CD4-positive, alpha-beta T cell (primary cell): ENCODE results near the gene BCHE. TPM values are rescaled to one million over a fixed set of nuclear protein-coding genes. Genes with fewer than 3 reads are reported as not detected.

Experiments
- ATAC-seq: fragments of 200-7000 bp; cut with Tn5 transposase; one replicate; pipeline ENCODE4 v1.10.0; 2022; ENCODE audit warnings: mild to moderate bottlenecking; ENCODE audit not compliant: poor library complexity
- CTCF ChIA-PET: fragments of 350-600 bp; sonication (Branson Sonifier 250); formaldehyde crosslinking; loops from one replicate; lab custom pipeline; 2021; ENCODE audit warnings: antibody characterized with exemption, inconsistent platforms; lab: Charles Lee
- POLR2A ChIA-PET: fragments of 350-600 bp; sonication (Branson Sonifier 250); formaldehyde crosslinking; loops from one replicate; lab custom pipeline; 2021; ENCODE audit warnings: antibody characterized with exemption, inconsistent platforms; lab: Charles Lee
- DNase-seq, 14 experiments: peaks; one replicate each; pipeline ENCODE4 v3.0.0-alpha.2; 2013 to 2020; ENCODE audit warnings: mixed read lengths in 2 of 14
- H3K27ac ChIP-seq, 2 donors: one replicate each; pipeline versions ENCODE4 v1.5.1 to v1.7.0; 2013; ENCODE audit warnings: low read length in 2 of 2, low read depth in 1 of 2, mild to moderate bottlenecking in 1 of 2
- H3K27me3 ChIP-seq, 2 experiments: 1 replicate in 1 of 2; 2 replicates in 1 of 2; pipeline versions ENCODE4 v1.6.1 to v1.7.0; 2013; ENCODE audit warnings: low read length in 2 of 2, control low read depth in 1 of 2, mild to moderate bottlenecking in 1 of 2, moderate library complexity in 1 of 2; ENCODE audit not compliant: insufficient read depth in 2 of 2, control insufficient read depth in 1 of 2
- H3K36me3 ChIP-seq: one replicate; pipeline ENCODE4 v1.6.1; 2013; ENCODE audit warnings: low read length, control low read depth; ENCODE audit not compliant: insufficient read depth
- H3K4me1 ChIP-seq: one replicate; pipeline ENCODE4 v1.6.1; 2013; ENCODE audit warnings: low read length, control low read depth; ENCODE audit not compliant: insufficient read depth
- H3K4me3 ChIP-seq: one replicate; pipeline ENCODE4 v1.5.1; 2013; ENCODE audit warnings: mild to moderate bottlenecking, low read length, moderate library complexity
- H3K9me3 ChIP-seq, 2 experiments: 1 replicate in 1 of 2; 2 replicates in 1 of 2; pipeline versions ENCODE4 v1.6.1 to v1.7.0; 2013; ENCODE audit warnings: low read length in 2 of 2, mild to moderate bottlenecking in 2 of 2, control low read depth in 1 of 2, moderate library complexity in 1 of 2; ENCODE audit not compliant: control insufficient read depth in 1 of 2, insufficient read depth in 1 of 2
- H3K27ac Mint-ChIP-seq: one replicate; pipeline ENCODE4 v1.8.0; 2020; ENCODE audit warnings: mixed read lengths
- H3K27me3 Mint-ChIP-seq: one replicate; pipeline ENCODE4 v1.8.0; 2021; ENCODE audit warnings: mixed read lengths
- H3K36me3 Mint-ChIP-seq: one replicate; pipeline ENCODE4 v1.8.0; 2021; ENCODE audit warnings: low read depth, mixed read lengths
- H3K4me1 Mint-ChIP-seq: one replicate; pipeline ENCODE4 v1.8.0; 2021; ENCODE audit warnings: low read depth, mixed read lengths
- H3K4me3 Mint-ChIP-seq: one replicate; pipeline ENCODE4 v1.8.0; 2020; ENCODE audit warnings: mild to moderate bottlenecking, mixed read lengths
- H3K9me3 Mint-ChIP-seq: one replicate; pipeline ENCODE4 v1.8.0; 2020; ENCODE audit warnings: mixed read lengths
- intact Hi-C, 2 experiments: fragments of 100-400 bp; cut with DNase I in 1 of 2; cut with micrococcal nuclease in 1 of 2; formaldehyde crosslinking; loops; one replicate each; pipeline versions ENCODE4 v1.15.1 to v1.9.0; 2023 to 2025; cut with DNase I, micrococcal nuclease
- total RNA-seq, 174 experiments: library from RNA in 2 of 174; stranded (reverse) in 2 of 174; gene quantifications; one replicate each; pipeline ENCODE4 v1.2.3 and lab custom pipeline; 2021 to 2026
- TF ChIP-seq, protein P1 (sequence below): fragments of 200-600 bp; IDR thresholded peaks from one replicate; pipeline ENCODE4 v1.8.0; 2022; ENCODE audit warnings: antibody characterized with exemption, mild to moderate bottlenecking

Gene BCHE
- total RNA-seq, 2 experiments from 2014 or later = not detected

DNA sequence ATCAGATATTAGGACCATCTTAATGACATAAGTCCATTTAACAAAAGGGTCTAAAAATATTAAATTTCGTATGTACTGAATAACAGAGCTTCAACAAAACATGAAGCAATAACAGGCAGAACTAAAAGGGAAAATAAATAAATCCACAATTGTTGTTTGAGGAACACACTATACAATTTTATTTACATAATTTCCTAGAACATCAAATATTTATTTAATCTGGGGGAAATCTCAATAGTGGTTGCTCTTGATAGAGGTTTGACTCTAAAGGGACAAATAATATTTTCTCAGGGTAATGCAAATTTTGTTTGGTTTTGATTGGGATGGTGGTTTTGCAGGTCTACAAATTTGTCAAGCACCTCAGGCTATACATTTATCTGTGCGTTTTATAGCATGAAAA, 90.3 kb downstream of the BCHE start:
- CTCF ChIA-PET = no interaction called here
- Histone ChIP-seq H3K4me3 (no peak overlapping the region), H3K9me3 (peaks cover 0 to 9% of the 10 kb centered on the region in 2 experiments), H3K4me1 (no peaks in the 10 kb centered on the region), H3K36me3 (no peaks in the 10 kb centered on the region), H3K27ac (no peak overlapping the region), H3K27me3 (no peaks in the 10 kb centered on the region)
- H3K4me3 Mint-ChIP-seq = no peak overlapping the region
- TF ChIP-seq, protein P1, sequence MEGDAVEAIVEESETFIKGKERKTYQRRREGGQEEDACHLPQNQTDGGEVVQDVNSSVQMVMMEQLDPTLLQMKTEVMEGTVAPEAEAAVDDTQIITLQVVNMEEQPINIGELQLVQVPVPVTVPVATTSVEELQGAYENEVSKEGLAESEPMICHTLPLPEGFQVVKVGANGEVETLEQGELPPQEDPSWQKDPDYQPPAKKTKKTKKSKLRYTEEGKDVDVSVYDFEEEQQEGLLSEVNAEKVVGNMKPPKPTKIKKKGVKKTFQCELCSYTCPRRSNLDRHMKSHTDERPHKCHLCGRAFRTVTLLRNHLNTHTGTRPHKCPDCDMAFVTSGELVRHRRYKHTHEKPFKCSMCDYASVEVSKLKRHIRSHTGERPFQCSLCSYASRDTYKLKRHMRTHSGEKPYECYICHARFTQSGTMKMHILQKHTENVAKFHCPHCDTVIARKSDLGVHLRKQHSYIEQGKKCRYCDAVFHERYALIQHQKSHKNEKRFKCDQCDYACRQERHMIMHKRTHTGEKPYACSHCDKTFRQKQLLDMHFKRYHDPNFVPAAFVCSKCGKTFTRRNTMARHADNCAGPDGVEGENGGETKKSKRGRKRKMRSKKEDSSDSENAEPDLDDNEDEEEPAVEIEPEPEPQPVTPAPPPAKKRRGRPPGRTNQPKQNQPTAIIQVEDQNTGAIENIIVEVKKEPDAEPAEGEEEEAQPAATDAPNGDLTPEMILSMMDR = no peak
- no peak overlapping the region for H3K27ac Mint-ChIP-seq
- POLR2A ChIA-PET = no interaction called here
- ATAC-seq (no peak), DNase-seq (no peak)
- H3K4me1 Mint-ChIP-seq = no peaks in the 10 kb centered on the region
- H3K36me3 Mint-ChIP-seq = no peaks in the 10 kb centered on the region
- no peaks in the 10 kb centered on the region for H3K27me3 Mint-ChIP-seq
- intact Hi-C loops = no loop called here
- peaks cover 2% of the 10 kb centered on the region for H3K9me3 Mint-ChIP-seq

DNA sequence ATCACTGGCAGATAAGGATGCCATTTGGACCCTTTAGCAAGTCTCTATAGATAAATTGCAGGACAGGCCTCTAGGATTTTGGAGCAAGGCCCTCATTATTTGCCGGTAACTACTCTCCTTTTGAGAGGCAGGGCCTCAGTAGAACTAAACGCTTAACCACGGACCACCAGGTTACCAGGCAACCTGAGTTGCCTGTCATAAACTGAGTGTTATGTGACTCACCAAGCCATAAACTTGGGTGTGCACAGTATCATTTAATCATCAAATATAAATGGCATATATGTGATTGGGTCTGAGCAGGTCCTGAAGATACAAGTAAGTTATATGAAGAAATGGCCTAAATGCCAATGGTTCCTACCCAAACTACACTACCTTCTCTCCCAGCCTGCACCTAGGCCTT, 93.2 kb downstream of the BCHE start:
- Mint-ChIP-seq H3K9me3 (peaks cover 2% of the 10 kb centered on the region), H3K4me1 (no peaks in the 10 kb centered on the region), H3K27me3 (no peaks in the 10 kb centered on the region), H3K27ac (no peak overlapping the region), H3K36me3 (no peaks in the 10 kb centered on the region), H3K4me3 (no peak overlapping the region)
- no peaks in the 10 kb centered on the region for H3K36me3 ChIP-seq
- ChIA-PET CTCF (no interaction called here), POLR2A (no interaction called here)
- peaks cover 0 to 3% of the 10 kb centered on the region in 2 experiments for H3K9me3 ChIP-seq
- ATAC-seq = no peak
- intact Hi-C loops = no loop called here
- H3K4me1 ChIP-seq = no peaks in the 10 kb centered on the region
- no peaks in the 10 kb centered on the region for H3K27me3 ChIP-seq
- DNase-seq = no peak
- H3K4me3 ChIP-seq = no peak overlapping the region
- TF ChIP-seq, protein P1 = no peak
- H3K27ac ChIP-seq = no peak overlapping the region

DNA sequence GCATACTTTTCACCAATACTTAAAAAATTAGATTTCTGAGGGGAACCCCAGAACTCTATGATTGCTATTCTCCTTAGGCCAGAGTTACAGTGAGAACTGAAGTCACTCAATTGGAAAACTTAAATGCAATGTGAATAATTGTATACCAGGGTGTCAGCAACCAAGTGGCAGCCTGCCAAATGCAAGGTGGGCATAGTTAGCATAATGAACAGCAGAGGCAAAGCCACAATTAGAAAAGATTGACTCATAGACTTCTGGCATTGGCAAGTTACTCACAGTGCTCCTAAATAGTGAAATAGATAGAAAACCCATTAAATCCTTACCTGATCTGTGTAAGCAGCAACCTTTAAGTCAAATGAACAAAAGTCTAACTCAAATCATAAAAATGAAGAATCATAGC, 94.9 kb downstream of the BCHE start:
- ChIA-PET POLR2A (no interaction called here), CTCF (no interaction called here)
- Mint-ChIP-seq H3K27ac (no peak overlapping the region), H3K27me3 (no peaks in the 10 kb centered on the region), H3K4me3 (no peak overlapping the region), H3K9me3 (no peaks in the 10 kb centered on the region), H3K4me1 (no peaks in the 10 kb centered on the region), H3K36me3 (no peaks in the 10 kb centered on the region)
- DNase-seq = no peak
- Histone ChIP-seq H3K27ac (no peak overlapping the region), H3K4me3 (no peak overlapping the region), H3K36me3 (no peaks in the 10 kb centered on the region), H3K9me3 (no peaks in the 10 kb centered on the region), H3K4me1 (no peaks in the 10 kb centered on the region), H3K27me3 (no peaks in the 10 kb centered on the region)
- ATAC-seq = no peak
- intact Hi-C loops = no loop called here
- TF ChIP-seq, protein P1 = no peak
